K562 (cell line): ENCODE measurements around the gene HLCS.

Experiments used
- CHD1 ChIP-seq: fragments of 200-600 bp; sonication (generic); IDR thresholded peaks from one replicate; pipeline ENCODE4 v1.6.1; 2012; ENCODE audit warnings: mild to moderate bottlenecking, moderate library complexity, low read length, inconsistent platforms
- EP300 ChIP-seq: IDR thresholded peaks from 2 replicates; pipeline ENCODE4 v1.6.1; 2012; ENCODE audit warnings: low read length, improper control_type of control experiment
- HDGF ChIP-seq: fragments of 450-650 bp; IDR thresholded peaks from 2 replicates; pipeline ENCODE4 v1.6.1; 2016
- MAFF ChIP-seq: IDR thresholded peaks from 2 replicates; pipeline ENCODE4 v1.6.1; 2012; ENCODE audit warnings: low read length, improper control_type of control experiment
- PKNOX1 ChIP-seq: fragments of 450-650 bp; IDR thresholded peaks from 2 replicates; pipeline ENCODE4 v1.6.1; 2016
- RAD21 ChIP-seq, 2 experiments: fragments of 250-450 bp in 1 of 2; fragments of 450-650 bp in 1 of 2; sonication (Bioruptor Pico) in 1 of 2; formaldehyde crosslinking in 1 of 2; IDR thresholded peaks in 1 of 2; conservative IDR thresholded peaks in 1 of 2; 2 replicates each; pipeline versions ENCODE4 v1.4.0 to v1.8.0; 2020 to 2022; ENCODE audit warnings: mild to moderate bottlenecking in 2 of 2, moderate library complexity in 1 of 2

- no peak for TF ChIP-seq CHD1
- TF ChIP-seq EP300, result no peak
- TF ChIP-seq HDGF, result no peak
- TF ChIP-seq RAD21 (CRISPR knock-in tag; conservative IDR thresholded peaks at IDR 0.05 in 1 of 2, IDR thresholded peaks at IDR 0.05 in 1 of 2), result no peak
- TF ChIP-seq MAFF, result no peak
- no peak for TF ChIP-seq PKNOX1
These were observed 264.5 kb downstream of the HLCS start for GRCh38 chr21:36701756-36702621.
